GM13977 (cell line): ENCODE measurements around the gene OPRL1.

Experiments used
- DNase-seq: peaks from one replicate; pipeline ENCODE4 v3.0.0; 2012; ENCODE audit warnings: low spot score
- in situ Hi-C: fragments of 300-500 bp; cut with MboI; formaldehyde crosslinking; loops from one replicate; pipeline ENCODE4 v1.12.0; 2022; ENCODE audit warnings: low sequenced_read_pairs, low pct_unique_long_range_greater_than_20kb, mixed read lengths, inconsistent platforms; ENCODE audit not compliant: unreplicated experiment
- TF ChIP-seq, protein P1 (sequence below): IDR thresholded peaks from 2 replicates; pipeline ENCODE4 v1.5.1; 2012; ENCODE audit warnings: mild to moderate bottlenecking, control low read depth; ENCODE audit not compliant: insufficient read depth; ENCODE audit errors: extremely low read depth, missing control alignments

OPRL1 gene

GRCh38 chr20:64048402-64049044 lies 31.4 kb upstream of the OPRL1 start:
- no peak for DNase-seq
- TF ChIP-seq, protein P1, sequence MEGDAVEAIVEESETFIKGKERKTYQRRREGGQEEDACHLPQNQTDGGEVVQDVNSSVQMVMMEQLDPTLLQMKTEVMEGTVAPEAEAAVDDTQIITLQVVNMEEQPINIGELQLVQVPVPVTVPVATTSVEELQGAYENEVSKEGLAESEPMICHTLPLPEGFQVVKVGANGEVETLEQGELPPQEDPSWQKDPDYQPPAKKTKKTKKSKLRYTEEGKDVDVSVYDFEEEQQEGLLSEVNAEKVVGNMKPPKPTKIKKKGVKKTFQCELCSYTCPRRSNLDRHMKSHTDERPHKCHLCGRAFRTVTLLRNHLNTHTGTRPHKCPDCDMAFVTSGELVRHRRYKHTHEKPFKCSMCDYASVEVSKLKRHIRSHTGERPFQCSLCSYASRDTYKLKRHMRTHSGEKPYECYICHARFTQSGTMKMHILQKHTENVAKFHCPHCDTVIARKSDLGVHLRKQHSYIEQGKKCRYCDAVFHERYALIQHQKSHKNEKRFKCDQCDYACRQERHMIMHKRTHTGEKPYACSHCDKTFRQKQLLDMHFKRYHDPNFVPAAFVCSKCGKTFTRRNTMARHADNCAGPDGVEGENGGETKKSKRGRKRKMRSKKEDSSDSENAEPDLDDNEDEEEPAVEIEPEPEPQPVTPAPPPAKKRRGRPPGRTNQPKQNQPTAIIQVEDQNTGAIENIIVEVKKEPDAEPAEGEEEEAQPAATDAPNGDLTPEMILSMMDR: no peak
- in situ Hi-C loops: no loop called here

DNA sequence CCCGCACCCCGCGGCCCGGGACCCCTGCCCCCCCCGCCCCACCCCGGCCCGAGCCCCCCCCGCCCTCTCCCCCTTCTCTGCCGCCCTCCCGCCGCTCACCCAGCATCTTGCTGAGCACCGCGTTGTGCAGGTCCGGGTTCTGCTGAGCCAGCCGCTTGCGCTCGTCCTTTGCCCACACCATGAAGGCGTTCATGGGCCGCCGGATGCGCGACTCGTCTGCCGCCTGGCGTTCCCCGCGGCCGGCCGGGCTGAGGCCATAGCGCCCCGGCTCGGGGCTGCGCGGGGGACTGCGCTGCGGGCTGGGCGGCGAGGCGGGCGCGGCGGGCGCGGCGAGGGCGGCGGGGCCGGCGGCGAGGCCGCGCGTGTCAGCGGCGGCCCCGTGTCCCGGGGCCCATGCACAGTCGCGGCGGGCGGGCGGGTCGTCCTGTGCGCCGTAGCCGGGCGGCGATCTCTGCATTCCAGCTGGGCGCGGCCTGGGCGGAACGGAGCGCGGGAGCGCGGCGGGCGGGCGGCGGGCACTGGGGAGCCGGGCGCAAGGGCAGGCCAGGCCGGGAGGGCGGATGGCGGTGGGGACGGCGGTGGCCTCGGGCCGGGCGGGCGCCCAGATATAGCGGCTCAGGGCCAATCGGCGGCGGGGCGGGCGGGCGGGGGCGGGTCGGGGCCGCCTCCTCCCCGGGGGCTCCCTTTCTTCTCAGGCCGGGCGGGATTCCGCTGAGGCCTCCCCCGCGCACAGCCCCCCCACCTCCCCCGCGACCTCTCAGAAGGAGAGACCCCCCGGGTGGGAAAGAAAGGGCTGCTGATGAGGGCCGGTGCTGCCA lies 30.6 kb upstream of the OPRL1 start, which contains the start of gene SOX18:
SOX18 (minus strand) TSS at position 580 of the 818 bp plus-strand sequence; CDS start at position 457, 123 bp downstream.
- in situ Hi-C loops: no loop called here
- TF ChIP-seq, protein P1: no peak
- peak; percentile 74 for DNase-seq

DNA sequence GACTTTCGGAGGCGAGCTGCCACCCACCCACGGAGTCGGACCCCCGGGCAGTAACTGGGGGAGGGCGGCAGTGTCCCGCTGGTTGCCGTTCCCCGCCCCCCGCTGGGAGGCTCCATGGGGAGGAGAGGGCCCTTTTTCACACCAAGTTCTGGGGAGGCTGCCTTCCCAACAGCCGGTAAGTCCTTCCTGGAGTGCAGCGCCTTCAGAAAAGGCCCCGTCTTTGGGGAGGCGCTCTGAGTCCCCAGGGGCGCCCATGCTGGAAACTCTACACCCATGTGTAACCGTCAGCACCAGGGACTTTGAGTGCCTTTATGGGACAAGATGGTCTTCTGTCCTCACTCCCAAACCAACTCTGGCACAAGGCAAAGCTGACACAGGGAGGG lies 30.0 kb upstream of the OPRL1 start:
- in situ Hi-C loops: no loop called here
- TF ChIP-seq, protein P1: no peak
- DNase-seq: no peak

DNA sequence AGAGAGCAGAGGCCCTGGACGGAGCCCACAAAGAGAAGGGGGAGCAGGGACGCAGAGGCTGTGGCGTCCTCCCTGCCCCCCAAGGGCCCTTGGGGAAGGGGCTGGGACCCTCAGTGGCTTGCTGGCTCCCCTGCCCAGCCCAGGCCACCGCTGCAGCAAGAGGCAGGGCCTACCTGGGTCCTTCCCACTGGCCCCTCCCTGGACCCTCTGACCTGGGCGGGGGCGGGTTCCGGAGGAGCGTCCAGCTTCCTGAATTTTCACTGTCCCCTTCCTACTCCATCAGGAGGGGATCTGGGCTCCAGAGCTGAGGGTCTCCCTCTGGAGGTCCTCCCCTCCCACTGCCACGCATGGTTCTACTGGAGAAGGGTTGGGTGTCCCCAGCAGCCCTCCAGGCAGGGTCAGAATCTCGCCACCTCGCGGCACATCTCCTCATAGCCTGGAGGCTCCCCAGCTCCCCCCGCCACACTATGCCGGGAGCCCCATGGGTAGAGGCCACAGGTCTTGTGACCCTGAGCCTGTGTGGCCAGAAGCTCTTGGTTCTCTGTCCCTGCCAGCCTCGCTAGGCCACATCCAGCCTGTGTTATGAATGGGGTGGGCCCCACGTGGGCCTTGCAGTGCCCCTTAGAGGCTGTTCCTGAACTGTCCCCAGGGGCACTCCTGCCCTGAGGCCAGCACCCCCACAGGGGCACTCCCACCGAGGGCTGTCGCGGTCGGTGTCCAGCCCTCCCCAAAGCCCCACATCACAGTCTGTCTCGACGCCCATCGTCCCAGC lies 29.4 kb upstream of the OPRL1 start:
- DNase-seq: no peak
- TF ChIP-seq, protein P1: peak; percentile 14
- in situ Hi-C loops: no loop called here

DNA sequence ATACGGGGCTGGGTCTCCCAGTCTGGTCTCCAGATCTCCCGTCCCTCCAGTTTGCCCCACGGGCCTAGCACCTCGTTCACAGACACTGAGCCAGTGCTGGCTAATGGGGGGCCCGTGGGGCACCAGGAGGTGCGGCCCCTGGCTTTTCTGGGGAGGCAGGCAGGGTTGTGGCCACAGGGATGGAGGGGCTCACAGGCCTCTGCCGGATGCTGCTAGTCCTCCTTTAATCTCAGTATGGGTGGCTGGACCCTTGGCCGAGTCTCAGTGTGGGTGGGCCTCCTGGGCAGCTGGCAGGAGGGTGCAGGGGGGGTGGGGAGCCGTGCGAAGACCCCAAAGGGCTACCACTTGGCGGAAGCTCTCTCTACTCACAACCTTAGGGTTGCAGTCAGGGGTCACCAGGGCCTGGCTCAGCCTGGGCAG lies 28.8 kb upstream of the OPRL1 start:
- in situ Hi-C loops: no loop called here
- no peak for DNase-seq
- TF ChIP-seq, protein P1: no peak

DNA sequence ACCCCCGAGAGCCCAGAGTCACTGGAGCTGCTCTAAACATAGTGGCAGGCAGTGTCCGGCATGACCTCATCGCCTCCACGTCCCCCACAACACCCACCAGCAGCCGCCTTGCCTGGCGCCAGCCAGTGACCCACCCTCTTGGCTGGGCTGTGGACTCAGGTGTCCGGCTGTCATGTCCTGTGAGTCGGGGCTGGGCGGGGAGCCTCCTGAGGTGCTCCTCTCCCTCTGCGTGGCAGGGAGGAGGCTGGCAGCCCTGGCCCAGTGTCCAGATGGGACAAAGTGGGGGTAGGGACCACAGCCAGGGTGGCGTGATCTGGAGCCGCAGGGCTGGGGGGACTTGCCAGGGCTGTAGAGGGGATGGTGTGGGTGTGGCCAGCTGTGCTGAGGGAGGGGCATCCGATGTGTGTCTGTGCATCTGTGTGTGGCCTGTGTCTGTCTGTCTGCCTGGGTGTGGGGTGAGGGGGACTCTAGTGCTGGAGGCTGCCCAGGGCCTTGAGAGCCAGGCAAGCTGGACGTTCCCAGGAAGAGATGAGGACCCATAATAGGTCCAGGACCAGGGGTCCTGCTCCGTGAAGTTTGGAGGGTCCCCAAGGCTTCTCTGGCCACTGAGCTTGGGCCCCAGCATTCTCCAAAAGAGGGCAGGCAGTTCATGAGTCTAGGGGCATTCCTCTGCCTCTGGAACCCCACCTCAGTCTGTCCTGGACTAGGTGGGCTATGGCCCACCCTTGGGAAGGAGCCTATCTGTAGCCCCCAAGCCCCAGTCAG lies 28.1 kb upstream of the OPRL1 start:
- TF ChIP-seq, protein P1: no peak
- no peak for DNase-seq
- in situ Hi-C loops: no loop called here
